ENCODE measurements around the gene IDI2.
"Not testable (repeated sequence)": the region's sequence is repeated elsewhere in the genome, so short reads cannot be mapped to it uniquely, and the experiment has no call there.

Gene IDI2

DNA sequence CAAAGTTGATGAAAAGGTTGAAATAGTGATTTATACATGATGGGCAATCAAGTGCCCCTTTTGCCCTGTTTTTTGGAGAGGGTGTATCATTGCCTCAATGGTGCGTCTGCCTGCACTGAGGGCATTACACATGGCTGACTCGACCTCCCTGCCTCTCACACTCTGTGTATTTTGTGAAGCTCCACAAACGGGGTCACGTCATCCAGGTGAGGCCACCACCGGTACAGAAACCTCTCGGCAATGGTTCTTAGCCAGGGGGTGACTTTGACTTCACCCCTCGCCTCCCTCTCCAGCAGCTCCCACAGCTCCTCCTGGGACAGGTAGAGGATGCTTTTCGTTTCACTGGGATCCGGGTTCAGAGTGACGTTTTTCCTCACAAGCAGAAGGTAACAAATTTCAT, 6.3 kb downstream of the IDI2 start:
- H3K4me3 ChIP-seq (ENCODE audit: low read length): no peak overlapping the region
- no peak for DNase-seq (ENCODE audit: low read depth, low spot score)

DNA sequence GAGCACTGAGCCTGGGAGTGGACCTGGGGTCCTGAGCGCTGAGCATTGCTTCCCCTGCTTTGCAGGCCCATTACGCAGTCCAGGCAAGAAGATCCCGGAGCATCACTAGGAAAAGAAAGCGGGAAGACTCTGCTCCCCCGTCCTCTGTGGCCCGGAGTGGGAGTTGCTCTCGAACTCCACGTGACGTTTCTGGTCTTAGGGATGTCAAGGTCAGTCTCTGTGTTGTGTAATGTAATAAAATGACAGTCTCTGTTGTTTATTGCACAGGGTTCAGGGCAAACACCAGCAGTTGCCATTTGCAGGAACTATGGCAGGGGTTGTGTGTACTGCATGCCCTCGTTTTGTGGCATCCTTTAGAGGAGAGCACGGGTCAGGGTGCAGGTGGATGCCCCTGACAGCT, 10.0 kb downstream of the IDI2 start:
- no peak overlapping the region for H3K4me3 ChIP-seq (ENCODE audit: low read length)
- no peak for DNase-seq (ENCODE audit: low read depth, low spot score)

DNA sequence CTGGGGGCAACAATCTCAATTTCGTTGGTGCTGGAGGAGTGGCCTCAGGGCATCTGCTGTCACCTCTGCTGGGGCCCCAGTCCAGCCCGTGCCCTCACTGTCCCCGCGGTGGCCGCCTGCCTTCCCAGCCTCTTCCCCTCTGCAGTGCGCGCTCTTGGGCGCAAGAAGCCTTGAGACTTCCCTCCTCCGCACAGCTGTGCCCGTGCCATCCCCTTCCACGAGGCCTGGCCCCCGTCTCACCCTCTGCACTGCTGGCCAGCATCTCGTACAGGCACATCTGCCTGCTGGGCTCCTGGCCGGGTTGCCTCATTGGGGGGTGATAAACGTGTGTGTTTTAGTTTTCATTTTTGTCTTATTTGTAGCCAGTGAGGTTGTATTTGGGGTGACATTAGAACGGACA, 14.0 kb downstream of the IDI2 start:
- no peak overlapping the region for H3K4me3 ChIP-seq (ENCODE audit: low read length)
- no peak for DNase-seq (ENCODE audit: low read depth, low spot score)

DNA sequence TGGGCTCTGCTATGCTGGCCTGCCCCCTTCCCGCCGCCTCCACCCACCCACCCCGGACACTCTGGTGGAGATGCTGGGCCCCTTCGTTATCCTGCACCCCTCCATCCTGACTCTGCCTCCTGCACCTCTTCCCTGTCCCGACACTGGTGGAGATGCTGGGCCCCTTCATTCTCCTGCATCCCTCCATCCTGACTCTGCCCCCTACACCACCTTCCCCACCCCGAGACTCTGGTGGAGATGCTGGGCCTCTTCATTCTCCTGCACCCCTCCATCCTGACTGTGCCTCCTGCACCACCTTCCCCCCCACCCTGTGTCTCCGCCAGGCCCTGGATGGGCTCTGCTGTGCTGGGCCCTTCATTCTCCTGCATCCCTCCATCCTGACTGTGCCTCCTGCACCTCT, 15.0 kb downstream of the IDI2 start:
- no peak for DNase-seq (ENCODE audit: low read depth, low spot score)
- no peak overlapping the region for H3K4me3 ChIP-seq (ENCODE audit: low read length)

DNA sequence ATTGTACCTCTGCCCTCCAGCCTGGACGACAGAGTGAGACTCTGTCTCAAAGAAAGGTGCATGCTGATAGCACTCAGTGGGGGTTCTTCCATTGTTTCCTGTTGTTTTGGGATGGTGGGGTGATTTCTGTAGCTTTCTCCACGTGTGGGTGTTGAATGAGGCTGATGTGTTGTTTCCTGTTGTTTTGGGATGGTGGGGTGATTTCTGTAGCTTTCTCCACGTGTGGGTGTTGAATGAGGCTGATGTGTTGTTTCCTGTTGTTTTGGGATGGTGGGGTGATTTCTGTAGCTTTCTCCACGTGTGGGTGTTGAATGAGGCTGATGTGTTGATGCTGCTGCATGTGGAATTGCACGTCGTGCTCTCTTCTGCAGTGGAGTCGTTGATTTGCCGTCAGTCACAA, 15.7 kb downstream of the IDI2 start:
- H3K4me3 ChIP-seq (ENCODE audit: low read length); DNase-seq (ENCODE audit: low read depth, low spot score): not testable (repeated sequence)

DNA sequence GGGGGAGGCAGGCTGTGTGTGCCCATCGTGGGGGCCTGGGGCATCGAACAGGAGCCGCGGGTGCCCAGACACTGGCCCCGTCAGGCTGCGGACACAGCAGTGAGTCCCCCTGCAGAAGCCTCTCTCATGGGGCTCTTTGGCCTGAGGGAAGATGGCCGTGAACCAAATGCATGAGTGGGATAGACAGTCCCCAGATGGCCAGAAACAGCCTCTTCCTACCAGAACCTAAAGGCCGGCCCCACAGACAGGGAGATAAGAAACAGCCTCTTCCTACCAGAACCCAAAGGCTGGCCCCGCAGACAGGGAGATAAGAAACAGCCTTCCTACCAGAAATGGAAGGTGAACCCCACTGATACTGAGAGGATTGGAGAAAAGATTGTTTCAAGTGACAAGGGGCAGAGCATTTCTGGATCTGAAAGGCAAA, 16.6 kb downstream of the IDI2 start:
- H3K4me3 ChIP-seq (ENCODE audit: low read length): no peak overlapping the region
- DNase-seq (ENCODE audit: low read depth, low spot score): no peak

DNA sequence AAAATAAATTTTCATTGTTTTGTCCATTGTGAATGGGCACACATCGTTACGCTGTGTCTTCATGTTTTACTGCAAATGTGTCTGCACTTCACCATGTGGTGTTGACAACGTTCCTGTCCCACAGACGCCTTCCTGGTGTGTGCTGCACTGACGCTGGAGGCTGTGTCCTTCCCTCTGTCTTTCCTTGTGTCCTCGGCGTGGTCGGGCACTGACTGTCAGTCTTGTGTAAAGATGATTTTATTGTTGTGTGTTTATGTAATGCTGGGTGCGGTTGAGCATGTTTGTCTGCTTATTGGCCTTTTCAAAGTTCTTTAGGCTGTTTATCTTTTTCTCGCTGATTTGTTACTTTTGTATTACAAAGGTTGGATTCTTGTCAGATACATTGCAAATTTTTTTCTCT, 18.1 kb downstream of the IDI2 start:
- no peak for DNase-seq (ENCODE audit: low read depth, low spot score)
- no peak overlapping the region for H3K4me3 ChIP-seq (ENCODE audit: low read length)

DNA sequence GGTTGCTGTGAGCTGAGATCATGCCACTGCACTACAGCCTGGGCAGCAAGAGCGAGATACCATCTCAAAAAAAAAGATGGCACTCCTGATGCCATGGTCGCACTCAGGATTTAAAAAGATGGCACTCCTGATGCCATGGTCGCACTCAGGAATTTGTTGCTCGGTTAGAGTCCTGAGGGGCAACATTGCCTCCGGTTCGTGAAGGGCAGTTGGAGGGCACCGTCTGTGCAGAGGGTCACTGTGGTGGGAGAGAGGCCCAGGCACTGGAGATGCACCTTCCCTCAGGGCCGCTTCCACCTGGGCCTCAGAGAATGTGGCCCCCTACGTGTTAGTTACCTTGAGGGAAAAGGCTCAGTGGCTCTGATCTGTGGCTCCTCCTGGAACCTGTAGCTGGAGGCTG, 19.1 kb downstream of the IDI2 start:
- DNase-seq (ENCODE audit: low read depth, low spot score): no peak
- H3K4me3 ChIP-seq (ENCODE audit: low read length): no peak overlapping the region

DNA sequence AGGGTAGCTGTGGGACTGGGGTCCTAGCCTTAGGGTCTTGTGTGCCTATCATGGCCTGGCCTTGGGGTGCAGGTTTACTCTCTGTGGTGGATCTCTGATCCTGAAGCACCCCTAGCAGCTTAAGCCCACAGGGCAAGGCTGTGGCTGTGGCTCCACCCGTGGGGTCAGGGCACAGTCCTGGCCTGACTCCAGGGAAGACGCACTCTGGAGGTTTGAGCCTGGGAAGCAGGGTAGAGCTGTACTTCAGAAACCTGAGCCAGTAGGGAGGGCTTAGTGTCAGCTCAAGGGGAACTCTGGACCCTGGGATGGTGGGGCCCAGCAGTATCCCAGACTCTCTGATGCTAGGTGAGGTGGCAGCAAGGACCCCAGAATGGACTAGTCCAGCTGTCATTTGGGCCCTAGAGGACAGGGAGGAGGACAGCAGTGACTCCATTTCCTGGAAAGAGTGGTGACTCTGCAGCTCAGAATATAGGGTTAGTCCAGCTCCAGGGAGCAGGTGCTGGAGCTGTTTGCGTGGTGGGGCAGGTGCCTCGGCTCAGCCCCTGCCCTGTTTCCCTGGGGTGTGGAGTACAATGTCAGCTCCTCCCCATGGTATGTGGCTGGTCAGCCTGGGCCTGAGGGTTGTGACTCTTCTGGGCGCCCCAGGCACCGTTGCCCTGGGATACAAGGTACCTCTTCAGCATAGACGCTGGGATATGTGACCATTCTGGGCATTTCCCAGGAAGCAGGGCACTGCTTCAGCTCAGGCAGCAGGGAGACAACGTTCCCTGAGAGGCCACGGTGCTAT, 21.6 kb downstream of the IDI2 start:
- H3K4me3 ChIP-seq (ENCODE audit: low read length): no peak overlapping the region
- no peak for DNase-seq (ENCODE audit: low read depth, low spot score)

DNA sequence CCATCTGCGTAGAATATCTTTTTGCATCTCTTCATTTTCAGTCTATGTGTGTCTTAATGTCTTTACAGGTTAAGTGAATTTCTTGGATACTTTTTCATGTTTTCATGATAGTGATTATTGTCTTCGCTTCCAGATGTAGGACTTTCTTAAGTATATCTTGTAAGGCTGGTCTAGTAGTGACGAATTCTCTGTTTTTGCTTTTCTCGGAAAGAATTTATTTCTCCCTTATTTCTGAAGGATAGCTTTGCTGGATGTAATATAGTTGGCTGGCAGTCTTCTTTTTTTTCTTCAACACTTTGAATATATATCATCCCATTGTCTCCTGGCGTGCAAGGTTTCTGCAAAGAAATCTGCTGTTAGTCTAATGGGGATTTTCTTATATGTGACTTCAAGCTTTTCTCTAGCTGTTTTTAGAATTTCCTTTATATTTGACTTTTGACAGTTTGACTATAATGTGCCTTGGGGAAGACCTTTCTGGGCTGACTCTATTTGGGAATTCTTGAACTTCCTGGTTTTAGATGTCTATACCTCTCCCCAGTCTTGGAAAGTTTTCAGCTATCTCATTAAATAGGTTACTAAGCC, 23.1 kb downstream of the IDI2 start:
- no peak for DNase-seq (ENCODE audit: low read depth, low spot score)
- no peak overlapping the region for H3K4me3 ChIP-seq (ENCODE audit: low read length)

DNA sequence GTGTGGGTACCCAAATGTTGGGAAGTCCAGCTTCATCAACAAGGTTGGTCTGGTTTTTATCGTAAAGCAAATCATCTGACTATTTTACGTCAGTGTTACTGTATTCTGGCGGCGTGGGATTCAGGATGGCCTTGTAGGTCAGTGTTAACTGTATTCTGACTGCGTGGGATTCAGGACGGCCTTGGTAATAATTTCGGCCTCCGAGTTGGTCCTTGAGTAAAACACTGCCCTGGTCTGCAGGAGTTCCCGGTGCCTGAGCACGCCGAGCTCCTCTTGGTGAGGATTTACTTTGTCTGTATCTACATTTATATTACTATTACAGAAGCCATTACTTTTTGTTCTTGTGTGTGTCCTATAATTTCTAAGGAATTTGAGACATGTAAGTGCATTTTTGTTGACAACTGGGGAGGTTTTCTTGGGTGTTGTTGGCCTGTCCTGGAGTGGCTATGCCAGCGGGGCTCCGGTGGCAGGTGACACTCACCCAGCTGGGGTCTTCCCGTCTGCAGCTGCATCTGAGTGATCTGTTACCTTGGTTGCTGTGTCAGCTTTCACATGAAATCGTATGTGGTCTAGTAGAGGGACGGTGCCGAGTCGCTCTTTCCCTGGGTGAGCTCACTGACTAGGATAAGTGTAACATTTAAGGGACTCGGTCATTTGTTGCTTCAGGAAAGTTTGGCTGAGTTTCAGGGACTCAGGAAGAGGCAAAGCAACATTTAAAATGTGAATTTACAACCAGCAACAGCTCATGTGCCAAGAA, 28.2 kb downstream of the IDI2 start:
- DNase-seq (ENCODE audit: low read depth, low spot score): no peak
- no peak overlapping the region for H3K4me3 ChIP-seq (ENCODE audit: low read length)

DNA sequence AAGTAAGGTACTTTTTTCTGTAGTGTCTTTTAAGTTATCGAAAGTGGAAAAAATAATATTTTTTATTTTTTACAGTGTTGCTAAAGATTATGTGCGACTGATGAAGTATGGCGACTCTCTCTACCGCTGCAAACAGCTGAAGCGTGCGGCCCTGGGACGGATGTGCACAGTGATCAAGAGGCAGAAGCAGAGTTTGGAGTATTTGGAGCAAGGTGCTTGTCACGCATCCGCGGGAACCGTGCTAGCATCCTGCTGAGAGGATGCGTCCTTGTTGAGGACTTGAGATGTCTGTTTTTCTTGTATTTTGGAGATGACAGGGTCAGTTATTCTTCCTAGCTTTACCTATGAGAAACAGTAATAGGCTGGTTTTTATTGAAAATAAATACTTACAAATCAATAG, 29.6 kb downstream of the IDI2 start:
- H3K4me3 ChIP-seq (ENCODE audit: low read length): no peak overlapping the region
- DNase-seq (ENCODE audit: low read depth, low spot score): no peak

DNA sequence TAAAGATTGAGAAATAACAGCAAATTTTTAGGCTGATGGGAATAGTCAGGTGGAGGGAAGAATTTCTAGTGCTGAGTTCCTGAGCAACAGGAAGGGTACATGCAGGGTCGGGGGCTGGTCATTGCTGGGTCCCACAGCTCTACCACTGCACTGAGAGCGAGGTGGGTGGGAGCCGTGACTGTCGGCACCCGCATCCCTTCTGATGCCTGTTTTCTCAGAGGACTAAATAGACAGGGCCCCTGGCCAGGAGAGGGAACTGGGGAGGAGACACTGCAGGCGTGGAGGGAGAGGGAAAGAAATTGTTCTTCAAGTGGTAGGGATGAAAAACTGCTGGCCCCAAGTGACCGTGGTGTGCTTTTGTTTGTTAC, 30.1 kb downstream of the IDI2 start:
- H3K4me3 ChIP-seq (ENCODE audit: low read length): no peak overlapping the region
- DNase-seq (ENCODE audit: low read depth, low spot score): no peak

DNA sequence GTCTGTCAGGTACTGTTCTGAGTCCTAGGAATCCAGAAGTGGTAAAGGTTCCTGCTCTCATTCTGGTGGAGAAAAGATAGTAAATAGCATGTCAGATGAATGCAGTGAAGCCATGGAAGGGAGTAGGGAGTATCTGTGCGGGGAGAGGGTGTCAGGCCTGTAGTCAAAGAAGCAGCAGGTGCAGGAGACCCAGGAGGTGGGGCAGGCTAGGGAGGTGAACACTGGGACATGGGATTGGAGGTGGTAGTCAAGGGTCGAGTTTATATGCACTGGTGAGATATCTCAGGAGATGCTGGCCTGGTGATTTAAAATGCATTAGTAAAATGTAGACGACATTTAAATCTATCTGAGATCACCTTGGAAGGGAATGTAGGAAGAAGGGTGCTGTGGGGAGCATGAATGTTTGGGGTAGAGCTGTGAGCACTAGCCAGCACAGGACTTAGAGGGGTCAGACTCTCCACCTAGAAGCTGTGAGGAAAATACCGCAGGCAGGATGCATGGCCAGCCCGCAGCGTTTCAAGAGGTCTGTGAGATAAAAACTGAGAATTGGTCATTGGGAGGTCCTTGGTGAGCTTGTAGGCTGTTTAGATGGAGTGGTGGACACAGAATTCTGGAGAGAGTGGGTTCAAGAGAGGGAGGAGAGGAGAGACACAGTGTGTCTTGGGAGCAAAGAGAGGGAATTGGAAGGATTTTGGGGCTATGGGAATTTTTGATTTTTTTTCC, 30.7 kb downstream of the IDI2 start:
- no peak for DNase-seq (ENCODE audit: low read depth, low spot score)
- H3K4me3 ChIP-seq (ENCODE audit: low read length): no peak overlapping the region

DNA sequence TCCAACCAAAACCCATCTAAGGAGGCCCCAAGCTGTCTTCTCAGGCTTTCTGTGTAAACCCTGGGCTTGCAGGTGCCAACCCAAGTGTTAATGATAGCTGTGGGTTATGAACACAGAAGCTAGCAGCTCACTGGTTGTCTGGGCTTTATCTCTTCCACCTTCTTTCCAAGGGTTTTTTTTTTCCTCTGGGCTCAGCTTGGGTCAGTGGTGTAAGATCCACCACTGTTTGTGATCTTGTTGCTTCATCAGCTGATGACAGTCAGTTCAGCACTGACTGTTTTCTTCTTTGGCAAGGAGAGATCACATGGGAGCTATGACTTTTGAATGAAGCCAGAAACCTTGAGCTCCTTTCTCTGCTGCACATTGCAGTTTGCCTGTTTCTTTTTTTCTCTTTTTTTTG, 32.8 kb downstream of the IDI2 start:
- DNase-seq (ENCODE audit: low read depth, low spot score): no peak
- no peak overlapping the region for H3K4me3 ChIP-seq (ENCODE audit: low read length)

DNA sequence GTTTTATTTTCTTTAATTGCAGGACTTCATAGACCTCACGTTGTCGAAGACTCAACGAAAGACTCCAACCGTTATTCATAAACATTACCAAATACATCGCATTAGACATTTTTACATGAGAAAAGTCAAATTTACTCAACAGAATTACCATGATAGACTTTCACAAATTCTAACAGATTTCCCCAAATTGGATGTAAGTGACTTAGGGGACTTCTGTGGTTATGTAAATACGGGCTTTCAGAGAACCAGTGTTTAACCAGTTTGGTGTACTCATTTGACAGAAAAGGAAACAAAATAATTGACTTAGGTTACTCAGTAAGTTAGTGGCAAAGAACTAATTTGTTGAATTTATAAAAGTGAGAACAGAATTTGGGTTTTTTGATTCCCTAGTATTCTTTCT, 33.2 kb downstream of the IDI2 start:
- DNase-seq (ENCODE audit: low read depth, low spot score): no peak

DNA sequence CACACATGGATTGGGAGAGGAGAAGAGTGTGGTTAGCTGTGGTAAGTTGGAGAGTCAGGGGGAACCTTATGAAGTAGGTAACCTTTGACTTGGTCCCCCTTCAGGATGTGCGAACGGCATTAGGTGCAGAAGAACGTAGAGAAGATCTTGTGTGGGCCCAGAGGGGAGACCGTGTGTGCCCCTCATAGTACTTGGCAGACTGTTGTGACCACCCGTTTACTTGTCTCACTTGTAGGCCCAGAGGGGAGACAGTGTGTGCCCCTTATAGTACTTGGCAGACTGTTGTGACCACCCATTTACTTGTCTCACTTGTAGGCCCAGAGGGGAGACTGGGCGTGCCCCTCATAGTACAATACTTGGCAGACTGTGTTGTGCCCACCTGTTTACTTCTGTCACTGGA, 34.9 kb downstream of the IDI2 start:
- no peak overlapping the region for H3K4me3 ChIP-seq (ENCODE audit: low read length)
- DNase-seq (ENCODE audit: low read depth, low spot score): no peak

More for the DNA sequence above, 33.2 kb downstream of the IDI2 start:
- H3K4me3 ChIP-seq (ENCODE audit: low read length): no peak overlapping the region

DNA sequence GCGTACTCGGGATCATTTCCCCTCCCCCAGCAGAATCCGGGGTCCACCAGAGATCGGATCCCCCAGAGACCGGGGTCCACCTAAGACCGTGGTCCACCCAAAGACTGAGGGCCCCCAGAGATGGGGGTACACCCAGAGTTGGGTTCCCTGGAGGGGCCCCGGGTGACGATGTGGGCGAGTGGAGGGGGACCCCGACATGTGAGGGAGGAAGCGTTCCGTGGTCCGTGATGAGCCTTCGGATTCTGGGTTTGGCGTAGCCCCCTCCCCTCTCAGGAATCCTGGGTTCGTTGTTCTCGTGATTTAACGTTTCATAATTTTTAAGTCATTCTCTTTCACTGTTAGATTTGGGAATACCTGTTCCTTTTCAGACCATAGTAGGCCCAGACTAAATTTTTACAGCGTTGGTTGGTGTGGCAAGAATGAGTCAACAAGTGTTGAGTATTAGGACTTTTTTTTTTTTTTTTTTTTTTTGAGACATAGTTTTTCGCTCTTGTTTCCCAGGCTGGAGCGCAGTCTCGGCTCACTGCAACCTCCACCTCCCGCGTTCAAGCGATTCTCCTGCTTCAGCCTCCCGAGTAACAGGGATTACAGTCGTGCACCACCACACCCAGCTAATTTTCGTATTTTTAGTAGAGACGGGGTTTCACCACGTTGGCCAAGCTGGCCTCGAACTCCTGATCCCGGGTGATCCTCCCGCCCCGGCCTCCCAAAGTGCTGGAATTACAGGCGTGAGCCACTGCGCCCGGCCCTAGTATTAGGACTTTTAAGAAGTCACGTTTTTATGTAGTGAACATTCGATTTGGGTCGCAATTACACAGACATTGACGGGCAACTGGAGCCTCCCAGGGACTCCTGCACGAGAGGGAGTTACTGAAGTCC, 36.8 kb downstream of the IDI2 start:
- H3K4me3 ChIP-seq (ENCODE audit: low read length): peak overlapping the region; percentile 97
- no peak for DNase-seq (ENCODE audit: low read depth, low spot score)

Measured in Jurkat, Clone E6-1 (cell line).